Neural cell (in vitro differentiated cells): ENCODE results near the gene EPO.

Experiments used
- CTCF ChIP-seq: fragments of 450-650 bp; IDR thresholded peaks from 2 replicates; pipeline ENCODE4 v1.5.1; 2014; ENCODE audit warnings: antibody characterized with exemption, mild to moderate bottlenecking, moderate library complexity; ENCODE audit not compliant: poor library complexity, severe bottlenecking
- MXI1 ChIP-seq: fragments of 450-650 bp; conservative IDR thresholded peaks from 2 replicates; pipeline ENCODE4 v1.6.1; 2014; ENCODE audit warnings: antibody characterized with exemption, mild to moderate bottlenecking; ENCODE audit not compliant: poor library complexity, severe bottlenecking
- POLR2AphosphoS5 ChIP-seq: IDR thresholded peaks from 2 replicates; pipeline ENCODE4 v1.6.1; 2012
- SMC3 ChIP-seq: fragments of 450-650 bp; conservative IDR thresholded peaks from 2 replicates; pipeline ENCODE4 v1.6.1; 2014; ENCODE audit warnings: antibody characterized with exemption, mild to moderate bottlenecking, moderate library complexity; ENCODE audit not compliant: poor library complexity

- TF ChIP-seq CTCF (no peak), SMC3 (no peak), POLR2AphosphoS5 (no peak), MXI1 (no peak)
Observed at GRCh38 chr7:100765250-100765649, 45.0 kb downstream of the EPO start.
